SU-DHL-6 (cell line): ENCODE measurements around the gene RBM20.
"Not testable (repeated sequence)": the region's sequence is repeated elsewhere in the genome, so short reads cannot be mapped to it uniquely, and the experiment has no call there.

Experiments
- H2AFZ ChIP-seq: fragments of 200-600 bp; sonication (generic); 2 replicates; pipeline ENCODE4 v1.6.1; 2014; ENCODE audit warnings: low read depth, mild to moderate bottlenecking, moderate library complexity, mixed read lengths, antibody characterized with exemption, low read length; ENCODE audit not compliant: severe bottlenecking
- H3F3A ChIP-seq: fragments of 200-600 bp; shearing (Covaris generic); 2 replicates; pipeline ENCODE4 v1.6.0; 2016; ENCODE audit warnings: antibody characterized with exemption, mild to moderate bottlenecking; ENCODE audit not compliant: insufficient read depth
- H3K27ac ChIP-seq: fragments of 200-600 bp; sonication (generic); 2 replicates; pipeline ENCODE4 v1.5.1; 2016; ENCODE audit warnings: low read depth, mild to moderate bottlenecking, low read length, moderate library complexity, mixed read lengths
- H3K27me3 ChIP-seq: fragments of 200-600 bp; sonication (generic), shearing (Covaris generic); 2 replicates; pipeline ENCODE4 v1.6.0; 2014; ENCODE audit warnings: mild to moderate bottlenecking, low read length
- H3K36me3 ChIP-seq: fragments of 200-600 bp; sonication (generic); 2 replicates; pipeline ENCODE4 v1.6.1; 2014; ENCODE audit warnings: mild to moderate bottlenecking, low read length, mixed read lengths
- H3K4me2 ChIP-seq: fragments of 300-600, 200-600 bp; shearing (Covaris generic), sonication (generic); 2 replicates; pipeline ENCODE4 v1.6.0; 2014; ENCODE audit warnings: low read length, low read depth, mild to moderate bottlenecking; ENCODE audit not compliant: poor library complexity, severe bottlenecking
- H3K4me3 ChIP-seq: fragments of 200-600 bp; sonication (generic); 2 replicates; pipeline ENCODE4 v1.5.1; 2014; ENCODE audit warnings: antibody characterized with exemption, low read length, mild to moderate bottlenecking, mixed read lengths; ENCODE audit not compliant: insufficient read depth, poor library complexity, severe bottlenecking
- H3K79me2 ChIP-seq: fragments of 200-600 bp; sonication (generic); 2 replicates; pipeline ENCODE4 v1.6.1; 2014; ENCODE audit warnings: mild to moderate bottlenecking, low read length, moderate library complexity; ENCODE audit not compliant: insufficient read depth
- H3K9ac ChIP-seq: fragments of 200-600 bp; sonication (generic); 2 replicates; pipeline ENCODE4 v1.7.0; 2014; ENCODE audit warnings: mild to moderate bottlenecking, low read length
- H3K9me2 ChIP-seq: fragments of 200-600 bp; sonication (generic); replicated peaks from 2 replicates; pipeline ENCODE4 v1.6.1; 2014; ENCODE audit warnings: low read length; ENCODE audit not compliant: insufficient read depth
- H3K9me3 ChIP-seq: fragments of 200-600 bp; sonication (generic); 2 replicates; pipeline ENCODE4 v1.6.1; 2014; ENCODE audit warnings: low read length, mixed read lengths; ENCODE audit not compliant: insufficient read depth
- H4K20me1 ChIP-seq: fragments of 200-600 bp; sonication (generic); 2 replicates; pipeline ENCODE4 v1.6.1; 2014; ENCODE audit warnings: low read depth, mild to moderate bottlenecking, antibody characterized with exemption, low read length, moderate library complexity, mixed read lengths
- CTCF ChIP-seq: fragments of 200-600 bp; sonication (generic); IDR thresholded peaks from one replicate; pipeline ENCODE4 v1.5.1; 2017; ENCODE audit warnings: antibody characterized with exemption, mild to moderate bottlenecking, low read length, moderate library complexity; ENCODE audit not compliant: insufficient read depth, poor library complexity, severe bottlenecking
- EZH2phosphoT487 ChIP-seq: fragments of 200-600 bp; sonication (generic), shearing (Covaris generic); conservative IDR thresholded peaks from 2 replicates; pipeline ENCODE4 v1.6.1; 2018; ENCODE audit warnings: mild to moderate bottlenecking, antibody characterized with exemption, low read length, moderate library complexity, mixed read lengths

Gene RBM20

GRCh38 chr10:110659558-110659957 lies 15.4 kb downstream of the RBM20 start:
- no peaks in the 10 kb centered on the region for H3K79me2 ChIP-seq
- H3F3A ChIP-seq: no peaks in the 10 kb centered on the region
- no peaks in the 10 kb centered on the region for H3K27me3 ChIP-seq
- no peaks in the 10 kb centered on the region for H3K9me2 ChIP-seq
- no peak overlapping the region for H3K9ac ChIP-seq
- no peak overlapping the region for H3K4me3 ChIP-seq
- H3K36me3 ChIP-seq: no peaks in the 10 kb centered on the region
- H2AFZ ChIP-seq: no peak overlapping the region
- no peaks in the 10 kb centered on the region for H3K9me3 ChIP-seq
- no peaks in the 10 kb centered on the region for H4K20me1 ChIP-seq
- no peak overlapping the region for H3K4me2 ChIP-seq
- H3K27ac ChIP-seq: no peak overlapping the region
- TF ChIP-seq CTCF (no peak), EZH2phosphoT487 (no peak)

- H2AFZ ChIP-seq, H3F3A ChIP-seq, H3K4me2 ChIP-seq, H3K4me3 ChIP-seq, H3K27ac ChIP-seq, H3K9me3 ChIP-seq, H3K27me3 ChIP-seq, H3K9ac ChIP-seq, H3K79me2 ChIP-seq, H4K20me1 ChIP-seq, H3K9me2 ChIP-seq, H3K36me3 ChIP-seq: not testable (repeated sequence)
Measured at GRCh38 chr10:110660289-110660688, 16.2 kb downstream of the RBM20 start.

- Histone ChIP-seq H3K4me3 (no peak overlapping the region), H3K27me3 (no peaks in the 10 kb centered on the region), H2AFZ (no peak overlapping the region), H3K27ac (no peak overlapping the region), H3K9me3 (no peaks in the 10 kb centered on the region), H4K20me1 (no peaks in the 10 kb centered on the region), H3K9me2 (no peaks in the 10 kb centered on the region), H3K4me2 (no peak overlapping the region), H3F3A (no peaks in the 10 kb centered on the region), H3K36me3 (no peaks in the 10 kb centered on the region), H3K79me2 (no peaks in the 10 kb centered on the region), H3K9ac (no peak overlapping the region)
- TF ChIP-seq CTCF (no peak), EZH2phosphoT487 (no peak)
Measured at GRCh38 chr10:110661292-110661691, 17.2 kb downstream of the RBM20 start.

GRCh38 chr10:110664483-110665420 lies 20.6 kb downstream of the RBM20 start:
- TF ChIP-seq CTCF (no peak), EZH2phosphoT487 (no peak)
- Histone ChIP-seq H3K4me2 (no peak overlapping the region), H3K9ac (no peak overlapping the region)

GRCh38 chr10:110666259-110666658 lies 22.1 kb downstream of the RBM20 start:
- H3K79me2 ChIP-seq, H3K9me2 ChIP-seq, H3K4me2 ChIP-seq, H3K9ac ChIP-seq, H4K20me1 ChIP-seq, H3F3A ChIP-seq, H3K36me3 ChIP-seq, H2AFZ ChIP-seq, H3K9me3 ChIP-seq, H3K4me3 ChIP-seq, H3K27me3 ChIP-seq, H3K27ac ChIP-seq: not testable (repeated sequence)

More at GRCh38 chr10:110664483-110665420, 20.6 kb downstream of the RBM20 start:
- no peak overlapping the region for H2AFZ ChIP-seq
- no peaks in the 10 kb centered on the region for H3K9me3 ChIP-seq
- no peak overlapping the region for H3K27ac ChIP-seq
- no peaks in the 10 kb centered on the region for H3K27me3 ChIP-seq
- no peaks in the 10 kb centered on the region for H3K9me2 ChIP-seq
- H4K20me1 ChIP-seq: no peaks in the 10 kb centered on the region
- no peaks in the 10 kb centered on the region for H3F3A ChIP-seq
- H3K4me3 ChIP-seq: no peak overlapping the region
- no peaks in the 10 kb centered on the region for H3K36me3 ChIP-seq
- no peaks in the 10 kb centered on the region for H3K79me2 ChIP-seq
